ACHN (cell line): ENCODE data around the gene ROCK2.
A peak's percentile ranks its signal among the peaks of the same experiment; 100 is the strongest.

Source experiments
- DNase-seq: peaks from one replicate; pipeline ENCODE4 v3.0.0-alpha.2; 2015
- in situ Hi-C: cut with HindIII; loops from 2 replicates; pipeline ENCODE4 v1.10.0; 2017; ENCODE audit warnings: low sequenced_read_pairs, low pct_ligation_motif_present, low pct_unique_long_range_greater_than_20kb

ROCK2 gene

DNA sequence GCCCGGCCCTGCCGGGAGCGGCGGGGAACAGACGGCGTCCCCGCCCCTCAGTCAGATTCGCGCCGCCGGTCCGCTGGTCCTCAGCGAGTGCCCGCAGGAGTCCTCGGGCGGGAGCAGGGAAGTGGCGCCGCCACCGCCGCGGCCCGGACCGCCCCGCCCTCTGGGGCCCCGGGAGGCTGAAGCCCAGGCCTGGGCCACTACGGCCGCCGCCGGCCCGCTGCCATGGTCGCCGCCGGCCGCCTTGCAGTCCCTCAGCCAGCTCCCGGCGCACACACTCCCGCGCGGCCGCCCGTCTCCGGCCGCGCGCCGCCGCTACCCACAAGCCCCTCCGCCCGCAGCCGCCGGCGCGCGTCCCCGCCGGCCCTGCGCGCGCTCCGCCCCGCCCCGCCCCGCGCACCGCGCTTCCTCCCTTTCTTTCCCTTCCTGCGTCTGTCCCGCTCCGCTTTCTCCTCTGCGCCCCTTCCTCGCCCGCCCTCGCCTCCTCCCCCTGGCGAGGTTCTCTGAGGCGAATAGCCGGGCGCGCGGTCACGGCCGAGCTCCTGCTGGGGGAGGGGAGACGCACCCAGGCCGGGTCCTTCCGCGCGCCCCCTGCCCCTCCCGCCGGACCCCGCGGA lies at the start of gene ROCK2:
Gene ROCK2 (minus strand): TSS at position 295 of the 614 bp plus-strand sequence. CDS start 500 bp downstream, outside the sequence.
- DNase-seq = peak; percentile 89
- in situ Hi-C loops = no loop called here

DNA sequence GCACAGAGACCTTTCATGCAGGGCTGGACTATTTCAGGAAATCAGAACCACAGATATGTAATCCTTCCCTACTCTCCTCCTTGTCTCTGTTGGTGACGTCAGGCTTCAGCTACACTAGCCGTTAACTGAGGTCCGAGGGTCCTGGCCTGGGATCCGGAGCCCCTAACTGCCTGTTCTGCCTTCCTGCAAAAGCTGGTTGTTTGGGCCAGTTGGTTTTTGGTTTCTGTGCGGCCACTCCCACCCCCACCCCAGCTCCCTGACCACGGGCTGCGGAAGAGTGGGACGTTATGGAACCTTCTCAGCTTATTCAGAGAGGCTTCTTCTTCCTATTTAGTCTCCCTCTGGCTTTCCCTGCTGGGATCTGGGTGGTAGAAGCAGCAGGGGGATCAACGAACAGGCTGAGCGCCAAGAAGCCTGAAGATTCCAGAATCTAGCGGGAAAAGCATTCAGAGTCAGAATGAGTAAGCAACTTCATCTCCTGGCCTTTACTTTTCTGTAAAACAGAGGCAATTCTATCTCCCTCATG lies 49.3 kb upstream of the ROCK2 start:
- in situ Hi-C loops = no loop called here
- DNase-seq = no peak

DNA sequence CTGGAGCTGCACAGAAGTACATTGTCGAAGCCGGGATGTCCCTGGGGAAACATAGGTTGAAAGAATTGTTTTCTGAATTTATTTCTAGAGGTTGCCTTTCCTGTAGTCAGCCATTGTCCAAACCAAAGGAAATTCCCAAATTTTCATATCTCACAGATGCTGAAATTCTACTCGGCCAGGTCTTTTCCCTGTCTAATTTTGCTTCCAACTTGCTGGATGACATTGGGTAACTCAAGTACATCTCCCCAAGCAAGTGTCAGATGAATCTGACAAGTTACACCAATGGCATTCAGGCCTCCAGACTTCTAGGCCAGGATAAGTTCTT lies 47.5 kb upstream of the ROCK2 start:
- in situ Hi-C loops = no loop called here
- DNase-seq = no peak

DNA sequence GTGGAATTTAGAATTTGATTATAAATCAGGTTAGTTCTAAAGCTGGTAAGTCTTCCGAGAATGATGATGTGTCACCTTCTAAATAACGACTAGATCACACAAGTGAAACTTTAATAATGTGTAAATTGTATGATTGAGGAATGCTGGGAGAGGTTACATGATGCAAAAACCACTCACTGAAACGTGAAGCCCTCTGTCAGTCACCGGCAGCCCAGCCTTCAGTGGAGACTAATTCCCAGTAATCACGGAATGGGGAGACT lies 45.9 kb upstream of the ROCK2 start:
- no peak for DNase-seq
- in situ Hi-C loops = no loop called here

DNA sequence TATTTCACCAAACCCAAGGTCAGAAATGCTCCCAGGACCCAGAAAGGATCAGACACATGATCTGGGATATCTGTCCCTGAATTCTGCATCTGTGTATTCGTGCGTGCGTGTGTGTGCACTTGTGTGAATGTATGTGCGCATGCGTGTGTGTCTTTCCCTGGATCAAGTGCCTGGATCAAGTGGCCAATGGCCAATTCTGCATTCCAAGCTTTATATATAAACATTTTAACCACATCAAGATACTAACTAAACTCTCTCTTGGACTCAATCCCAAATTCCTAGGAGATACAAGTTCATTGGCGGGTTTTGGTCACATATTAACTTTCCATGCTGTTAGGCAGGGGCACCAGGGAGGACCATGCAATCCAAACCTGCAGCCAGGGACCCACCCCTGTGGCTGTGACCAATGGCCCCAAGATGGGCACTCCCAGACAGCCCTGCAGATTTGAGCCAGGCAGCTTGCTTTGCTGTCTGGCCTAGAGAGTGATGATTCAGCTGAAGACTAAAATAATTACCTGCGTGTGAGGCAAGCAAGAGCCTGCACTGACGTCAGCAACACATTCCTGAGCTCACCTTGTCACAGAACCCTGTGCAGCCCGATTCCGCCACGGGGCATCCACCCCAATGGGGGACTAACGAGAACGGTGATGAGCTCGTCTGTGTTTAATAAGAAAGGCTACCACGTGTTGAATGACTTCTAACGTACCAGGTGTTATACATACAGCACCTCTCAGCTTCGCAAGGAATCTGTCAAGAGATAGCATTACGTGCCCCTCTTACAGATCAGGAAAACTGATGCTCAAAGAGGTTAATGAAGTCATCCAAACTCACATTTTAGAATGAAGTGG lies 45.3 kb upstream of the ROCK2 start:
- DNase-seq = peak; percentile 99
- in situ Hi-C loops = no loop called here

DNA sequence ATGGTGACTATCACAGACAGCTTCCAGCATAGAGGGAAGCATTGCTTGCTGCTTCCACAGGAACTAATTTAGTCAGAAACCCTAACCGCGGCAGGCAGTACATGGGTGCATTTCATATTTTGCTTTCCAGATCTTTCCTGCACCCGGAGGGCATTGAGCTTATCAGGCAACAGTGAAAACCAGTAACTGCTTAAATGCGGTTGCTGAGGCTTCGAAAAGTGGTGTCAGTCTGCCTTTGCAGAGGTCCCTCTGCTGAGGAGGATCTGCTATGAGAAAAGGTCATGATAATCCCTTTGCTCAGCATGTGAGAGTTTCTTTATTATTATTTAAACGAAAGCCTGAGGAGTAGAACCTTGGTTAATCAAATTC lies 44.6 kb upstream of the ROCK2 start:
- in situ Hi-C loops = no loop called here

DNA sequence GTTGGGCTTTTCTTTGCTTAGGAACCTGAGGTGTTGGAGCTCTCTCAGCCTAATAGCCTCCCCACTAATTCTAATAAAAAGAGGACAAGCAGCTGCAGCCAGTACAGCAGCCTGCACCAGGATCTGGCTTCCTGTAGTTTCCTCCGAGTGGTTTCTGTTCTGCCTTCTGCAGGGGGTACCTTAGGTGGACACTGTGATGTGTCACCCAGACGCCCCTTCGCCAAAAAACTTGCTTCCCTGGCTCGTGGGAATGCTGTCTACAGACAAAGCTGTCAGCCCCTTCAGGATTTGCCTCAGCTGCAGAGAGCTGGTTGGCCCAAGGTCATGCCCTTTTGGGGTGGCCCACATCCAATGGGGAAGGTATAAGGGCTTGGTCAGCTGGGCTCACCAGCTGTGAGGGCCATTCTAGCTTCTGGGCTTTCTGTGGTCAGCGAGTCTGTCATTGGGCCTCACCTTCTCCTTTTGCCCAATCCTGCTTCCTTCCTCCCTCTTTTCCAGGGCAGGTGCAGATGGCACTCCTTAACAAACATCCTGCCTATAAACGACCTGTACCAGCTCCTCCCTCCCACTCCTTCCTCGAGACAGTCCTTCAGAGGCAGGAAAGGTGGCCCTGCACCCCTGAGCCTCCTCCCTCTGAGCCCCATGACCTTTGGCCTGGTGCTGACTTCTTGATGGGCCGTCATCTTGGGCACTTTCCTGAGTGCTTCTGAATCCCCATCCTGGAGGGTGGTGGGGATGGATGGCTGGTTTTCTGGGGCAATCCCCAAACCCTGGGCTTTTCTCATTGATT lies 44.0 kb upstream of the ROCK2 start:
- in situ Hi-C loops = no loop called here
- DNase-seq = no peak

More for the DNA sequence above, 44.6 kb upstream of the ROCK2 start:
- no peak for DNase-seq

DNA sequence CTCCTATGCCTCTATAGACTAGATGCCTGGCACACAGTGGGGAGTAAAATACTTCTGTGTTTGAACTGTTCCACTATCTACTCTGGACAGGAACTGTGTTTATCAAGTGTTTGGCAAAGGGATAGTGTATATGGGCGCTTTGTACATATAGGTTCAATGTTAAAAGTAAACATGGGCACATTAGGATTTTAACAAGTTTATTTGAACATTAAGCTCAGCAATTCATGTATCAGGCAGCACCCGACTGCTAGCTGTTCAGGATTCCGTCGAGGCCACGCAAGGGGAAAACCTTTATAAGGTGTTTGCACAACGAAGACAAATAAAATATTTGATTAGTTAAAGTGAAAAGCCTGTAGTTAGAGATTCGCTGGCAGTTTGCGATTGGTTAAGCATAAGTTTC lies 43.4 kb upstream of the ROCK2 start:
- in situ Hi-C loops = no loop called here
- no peak for DNase-seq

DNA sequence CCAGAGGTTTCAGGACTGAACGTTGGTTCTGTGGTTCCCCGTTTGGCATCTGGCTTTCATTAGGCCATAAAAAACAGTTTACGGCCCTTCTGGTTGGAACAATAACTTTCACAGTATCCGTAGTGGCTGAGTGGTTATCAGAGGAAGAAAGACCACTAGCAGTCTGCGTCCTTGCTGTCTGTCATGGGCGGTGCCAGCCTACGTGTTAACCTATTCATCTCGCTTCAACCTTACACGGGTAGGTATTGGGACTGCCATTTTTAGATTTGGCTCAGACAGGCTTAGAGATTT lies 42.6 kb upstream of the ROCK2 start:
- in situ Hi-C loops = no loop called here
- DNase-seq = no peak

DNA sequence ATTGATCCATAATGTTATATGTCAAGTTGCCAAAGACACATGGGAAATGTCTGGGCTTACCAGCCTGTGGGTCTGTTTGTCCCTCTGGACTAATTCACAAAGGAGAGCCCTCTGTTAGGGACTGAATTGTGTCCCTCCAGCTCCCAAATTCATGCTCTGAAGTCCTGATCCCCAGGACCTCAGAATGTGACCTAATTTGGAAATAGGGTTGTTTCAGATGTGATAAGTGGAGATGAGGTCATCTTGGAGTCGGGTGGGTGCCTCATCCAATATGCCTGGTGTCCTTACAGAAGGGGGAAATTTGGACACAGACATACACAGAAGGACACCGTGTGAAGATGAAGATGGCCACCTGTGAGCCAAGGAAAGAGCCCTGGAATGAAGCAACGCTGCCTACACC lies 41.4 kb upstream of the ROCK2 start:
- in situ Hi-C loops = no loop called here
- DNase-seq = no peak

DNA sequence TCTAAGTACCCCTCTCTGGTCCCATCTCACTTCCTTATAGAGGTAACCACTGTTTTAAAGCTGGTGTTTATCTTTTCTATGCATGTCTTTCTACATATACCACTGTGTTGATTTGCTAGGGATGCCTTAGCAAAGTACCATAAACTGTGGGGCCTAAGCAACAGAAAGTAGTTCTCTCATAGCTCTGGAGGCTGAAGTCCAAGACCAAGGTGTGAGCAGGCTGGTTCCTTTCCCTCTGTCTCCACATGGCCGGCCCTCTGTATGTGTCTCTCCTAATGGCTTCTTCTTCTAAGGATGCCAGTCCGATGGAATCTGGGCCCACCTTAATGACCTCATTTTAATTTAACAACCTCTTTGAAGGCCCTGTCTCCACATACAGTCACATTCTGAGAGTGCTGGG lies 40.8 kb upstream of the ROCK2 start:
- in situ Hi-C loops = no loop called here
- no peak for DNase-seq

DNA sequence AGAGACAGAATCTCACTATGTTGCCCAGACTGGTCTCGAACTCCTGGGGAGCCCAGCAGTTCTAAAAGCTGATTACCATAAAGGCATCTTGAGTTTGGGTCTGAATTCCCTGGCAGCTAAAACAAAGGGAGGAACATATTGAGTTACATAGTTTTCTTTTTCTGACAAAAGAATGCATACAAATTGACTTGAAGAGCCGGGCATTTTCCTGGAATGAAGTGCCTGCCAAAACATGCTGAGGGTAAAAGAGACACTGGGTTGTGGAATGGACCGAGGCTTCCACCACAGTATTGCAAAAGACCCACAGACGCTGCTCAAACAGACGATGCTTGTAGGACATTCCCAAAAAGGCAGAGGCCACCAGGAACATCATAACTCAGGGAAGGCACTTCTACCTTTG lies 35.1 kb upstream of the ROCK2 start:
- in situ Hi-C loops = no loop called here
- DNase-seq = no peak

DNA sequence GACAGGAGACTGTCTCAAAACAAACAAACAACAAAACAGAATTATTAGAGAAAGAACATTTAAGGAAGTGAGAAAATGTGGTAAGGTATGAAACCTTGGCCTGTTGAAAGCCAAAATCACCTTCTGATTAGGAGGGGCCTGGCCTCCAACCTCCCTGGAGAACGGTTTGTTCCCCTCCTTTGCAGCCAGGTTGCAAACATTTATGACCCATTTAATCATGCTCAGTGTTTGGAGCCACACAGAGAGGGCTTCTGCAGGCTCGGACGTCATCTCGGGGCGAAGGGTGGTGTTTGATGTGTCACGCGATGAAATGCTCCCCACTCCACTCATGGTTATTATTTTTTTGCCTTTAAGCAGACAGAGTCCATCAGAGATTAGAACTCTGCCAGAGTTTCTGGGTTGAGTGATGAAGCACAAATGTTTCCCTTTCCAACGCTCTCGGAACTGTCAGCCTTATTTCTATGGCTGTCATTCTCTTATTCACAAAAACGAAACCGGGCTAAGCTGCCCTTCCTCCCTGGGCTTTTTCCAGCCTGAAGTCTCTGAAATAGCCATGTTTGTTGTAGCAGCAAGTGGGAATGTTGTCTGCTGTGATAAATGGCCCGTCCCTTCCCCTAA lies 33.6 kb upstream of the ROCK2 start:
- DNase-seq = no peak
- in situ Hi-C loops = no loop called here

DNA sequence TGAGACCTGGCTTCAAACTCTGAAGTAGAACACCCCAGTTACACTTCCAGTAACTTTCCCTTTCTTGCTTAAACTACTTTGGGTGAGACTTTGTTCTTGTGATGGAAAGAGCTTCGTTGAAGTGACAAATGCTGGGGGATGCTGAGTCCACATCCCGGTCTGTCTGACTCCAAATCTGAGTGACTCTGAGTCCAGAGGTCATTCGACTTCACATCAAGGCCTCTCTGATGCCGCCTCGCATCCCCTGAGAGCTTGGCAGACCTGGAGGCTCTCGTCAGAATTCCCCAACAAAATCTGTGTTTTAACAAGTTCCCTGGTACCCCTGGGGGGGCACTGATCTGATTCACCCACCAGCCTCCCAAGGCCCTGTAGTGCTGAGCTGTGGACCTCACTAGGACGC lies 31.6 kb upstream of the ROCK2 start:
- no peak for DNase-seq
- in situ Hi-C loops = no loop called here

DNA sequence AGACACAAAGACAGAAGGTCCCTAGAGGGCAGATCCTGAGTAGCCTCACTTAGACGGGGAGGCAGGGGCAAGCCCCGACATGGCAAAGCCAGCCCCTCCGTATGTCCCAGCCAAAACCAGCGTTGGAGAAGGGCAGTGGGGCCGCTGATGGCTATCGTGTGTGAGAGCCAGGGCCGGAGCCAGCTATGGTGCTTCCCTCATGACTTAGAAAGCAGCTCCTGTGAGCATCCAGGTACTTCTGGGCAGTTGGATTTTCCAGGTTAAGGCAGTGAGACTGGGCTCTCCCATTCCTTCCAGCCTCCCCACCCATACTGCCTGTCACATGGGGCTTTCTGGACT lies 31.2 kb upstream of the ROCK2 start:
- in situ Hi-C loops = no loop called here
- DNase-seq = no peak

DNA sequence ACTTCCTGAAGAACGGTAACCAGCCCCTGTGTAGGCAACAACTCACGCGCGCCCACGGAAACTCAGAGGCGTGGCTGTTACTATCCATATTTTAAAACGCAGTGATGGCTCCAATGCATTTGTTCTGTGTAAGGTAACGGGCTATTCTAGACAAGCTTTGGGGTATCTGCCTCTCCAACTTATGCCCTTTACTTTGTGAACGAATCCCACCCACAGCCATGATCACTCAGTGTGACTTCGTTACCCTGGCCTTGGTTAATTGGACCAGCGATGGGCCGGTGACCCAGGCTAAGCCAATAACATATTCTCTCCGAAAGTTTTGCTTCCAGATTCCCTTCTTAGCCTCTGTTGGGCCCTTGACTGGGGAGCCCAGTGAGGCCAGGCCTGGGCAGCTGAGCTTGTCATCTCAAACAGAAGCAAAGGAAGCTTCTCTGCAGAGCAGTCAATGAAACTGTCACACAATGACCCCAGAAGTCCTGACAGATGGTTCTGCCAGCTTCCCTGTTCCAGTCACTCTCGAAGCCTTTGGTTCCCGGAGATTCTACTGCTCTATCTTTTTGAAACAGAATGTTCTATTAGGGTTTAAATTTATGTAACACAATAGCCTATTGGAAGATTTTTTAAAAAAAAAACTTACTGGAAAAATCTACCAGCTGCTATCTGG lies 30.7 kb upstream of the ROCK2 start:
- DNase-seq = no peak
- in situ Hi-C loops = no loop called here

DNA sequence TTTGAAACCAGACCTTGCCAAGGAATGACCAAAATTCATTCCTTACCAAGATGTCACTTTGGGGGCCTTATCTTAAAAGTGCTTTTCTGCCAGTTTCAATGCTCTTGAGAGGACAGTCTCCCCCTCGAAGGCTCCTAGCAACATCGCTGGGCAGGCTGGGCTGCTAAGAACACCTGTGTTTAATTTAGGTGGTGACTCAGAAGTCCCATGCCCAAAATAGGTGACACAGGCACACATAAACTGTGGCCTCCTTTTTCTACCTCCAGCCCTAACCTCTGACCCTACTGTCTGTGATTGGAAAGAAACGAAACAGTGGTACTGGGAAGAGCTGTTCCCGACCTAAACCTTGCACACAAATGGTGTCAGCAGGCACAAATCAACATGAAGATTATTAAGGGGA lies 28.7 kb upstream of the ROCK2 start:
- no peak for DNase-seq

DNA sequence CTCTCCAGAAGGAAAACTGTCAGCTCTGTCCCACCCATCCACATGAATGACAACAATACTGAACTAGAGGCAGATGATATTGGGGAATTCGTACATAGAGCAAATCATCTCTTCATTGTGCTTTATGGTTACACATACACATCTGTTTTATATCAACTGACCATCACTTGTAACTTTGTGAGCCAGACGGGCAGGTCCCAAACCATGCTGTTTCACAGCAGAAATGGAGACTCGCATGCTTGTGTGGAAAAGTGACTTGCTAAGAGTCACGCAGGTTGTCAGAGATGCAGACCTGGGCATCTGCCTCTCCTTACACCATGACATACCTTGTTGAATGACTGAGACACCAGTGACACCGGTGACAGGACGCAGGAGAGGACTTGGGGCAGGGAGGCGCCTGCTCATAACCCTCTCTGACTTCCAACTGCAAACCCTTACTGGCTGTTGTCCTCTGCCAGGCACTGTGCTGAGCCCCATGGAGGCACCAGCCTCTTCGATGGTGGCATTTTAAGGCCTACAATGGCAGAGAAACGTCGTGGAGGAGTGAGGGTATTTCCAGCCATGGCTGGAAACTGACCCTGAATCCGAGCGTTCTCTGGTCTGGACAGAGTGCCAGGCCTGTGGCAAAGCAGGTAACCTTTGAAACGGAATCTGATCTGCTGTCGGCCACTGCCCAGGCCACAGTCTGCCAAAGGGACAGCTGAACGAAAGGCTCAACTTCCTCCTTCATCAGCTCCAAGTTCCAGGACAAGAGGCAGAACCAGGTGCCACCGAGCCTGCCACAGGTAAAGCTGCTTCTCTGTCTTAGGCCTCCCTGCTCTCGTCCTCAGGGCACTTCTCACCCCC lies 26.9 kb upstream of the ROCK2 start:
- in situ Hi-C loops = no loop called here

More for the DNA sequence above, 28.7 kb upstream of the ROCK2 start:
- in situ Hi-C loops = no loop called here

More for the DNA sequence above, 26.9 kb upstream of the ROCK2 start:
- DNase-seq = no peak
